Measurements from ENCODE around the gene ARID3A.
"Not testable (repeated sequence)": the region's sequence is repeated elsewhere in the genome, so short reads cannot be mapped to it uniquely, and the experiment has no call there.

Gene ARID3A, protein sequence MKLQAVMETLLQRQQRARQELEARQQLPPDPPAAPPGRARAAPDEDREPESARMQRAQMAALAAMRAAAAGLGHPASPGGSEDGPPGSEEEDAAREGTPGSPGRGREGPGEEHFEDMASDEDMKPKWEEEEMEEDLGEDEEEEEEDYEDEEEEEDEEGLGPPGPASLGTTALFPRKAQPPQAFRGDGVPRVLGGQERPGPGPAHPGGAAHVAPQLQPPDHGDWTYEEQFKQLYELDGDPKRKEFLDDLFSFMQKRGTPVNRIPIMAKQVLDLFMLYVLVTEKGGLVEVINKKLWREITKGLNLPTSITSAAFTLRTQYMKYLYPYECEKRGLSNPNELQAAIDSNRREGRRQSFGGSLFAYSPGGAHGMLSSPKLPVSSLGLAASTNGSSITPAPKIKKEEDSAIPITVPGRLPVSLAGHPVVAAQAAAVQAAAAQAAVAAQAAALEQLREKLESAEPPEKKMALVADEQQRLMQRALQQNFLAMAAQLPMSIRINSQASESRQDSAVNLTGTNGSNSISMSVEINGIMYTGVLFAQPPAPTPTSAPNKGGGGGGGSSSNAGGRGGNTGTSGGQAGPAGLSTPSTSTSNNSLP

GRCh38 chr19:925526-926322 lies at the start of gene ARID3A:
ARID3A (plus strand) TSS chr19:926035; CDS start chr19:929529, 3,494 bp downstream.
- DNase-seq (ENCODE audit: low read depth in 3 of 3): peak in 2 of 3 experiments; percentile 58 to 74

DNA sequence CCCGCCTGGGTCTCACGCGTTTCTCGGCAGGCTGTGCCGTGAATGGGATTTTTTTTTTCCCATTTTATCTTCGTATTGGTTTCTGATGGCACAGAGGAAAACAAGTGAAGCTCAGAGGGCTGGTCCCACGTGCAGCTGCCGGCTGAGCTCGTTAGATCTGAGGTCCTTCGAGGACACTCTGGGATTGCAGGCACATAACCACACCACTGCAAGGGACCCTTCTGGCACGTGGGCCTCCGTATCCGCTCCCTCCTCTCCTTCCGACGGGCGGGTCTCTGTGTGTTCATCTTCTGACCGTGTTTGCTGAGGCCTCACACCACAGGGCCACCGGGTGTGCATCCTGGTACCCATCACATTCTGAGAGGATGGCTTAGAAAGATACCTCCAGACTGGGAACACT lies 49.7 kb upstream of the ARID3A start:
- DNase-seq (ENCODE audit: low read depth in 3 of 3): no peak

GRCh38 chr19:876780-877314 lies 49.0 kb upstream of the ARID3A start:
- no peak for DNase-seq (ENCODE audit: low read depth in 3 of 3)

DNA sequence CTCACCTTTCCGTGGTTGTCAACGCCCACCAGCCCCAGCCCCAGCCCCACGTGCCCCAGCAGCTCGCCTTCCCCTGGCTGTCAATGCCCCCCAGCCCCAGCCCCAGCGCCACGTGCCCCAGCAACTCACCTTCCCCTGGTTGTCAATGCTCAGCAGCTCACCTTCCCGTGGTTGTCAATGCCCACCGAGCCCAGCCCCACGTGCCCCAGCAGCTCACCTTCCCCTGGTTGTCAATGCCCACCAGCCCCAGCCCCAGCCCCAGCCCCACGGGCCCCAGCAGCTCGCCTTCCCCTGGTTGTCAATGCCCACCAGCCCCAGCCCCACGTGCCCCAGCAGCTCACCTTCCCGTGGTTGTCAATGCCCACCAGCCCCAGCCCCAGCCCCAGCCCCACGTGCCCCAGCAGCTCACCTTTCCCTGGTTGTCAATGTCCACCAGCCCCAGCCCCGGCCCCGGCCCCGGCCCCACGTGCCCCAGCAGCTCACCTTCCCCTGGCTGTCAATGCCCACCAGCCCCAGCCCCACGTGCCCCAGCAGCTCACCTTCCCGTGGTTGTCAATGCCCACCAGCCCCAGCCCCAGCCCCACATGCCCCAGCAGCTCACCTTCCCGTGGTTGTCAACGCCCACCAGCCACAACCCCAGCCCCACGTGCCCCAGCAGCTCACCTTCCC lies 47.7 kb upstream of the ARID3A start:
- DNase-seq (ENCODE audit: low read depth in 3 of 3): not testable (repeated sequence)

DNA sequence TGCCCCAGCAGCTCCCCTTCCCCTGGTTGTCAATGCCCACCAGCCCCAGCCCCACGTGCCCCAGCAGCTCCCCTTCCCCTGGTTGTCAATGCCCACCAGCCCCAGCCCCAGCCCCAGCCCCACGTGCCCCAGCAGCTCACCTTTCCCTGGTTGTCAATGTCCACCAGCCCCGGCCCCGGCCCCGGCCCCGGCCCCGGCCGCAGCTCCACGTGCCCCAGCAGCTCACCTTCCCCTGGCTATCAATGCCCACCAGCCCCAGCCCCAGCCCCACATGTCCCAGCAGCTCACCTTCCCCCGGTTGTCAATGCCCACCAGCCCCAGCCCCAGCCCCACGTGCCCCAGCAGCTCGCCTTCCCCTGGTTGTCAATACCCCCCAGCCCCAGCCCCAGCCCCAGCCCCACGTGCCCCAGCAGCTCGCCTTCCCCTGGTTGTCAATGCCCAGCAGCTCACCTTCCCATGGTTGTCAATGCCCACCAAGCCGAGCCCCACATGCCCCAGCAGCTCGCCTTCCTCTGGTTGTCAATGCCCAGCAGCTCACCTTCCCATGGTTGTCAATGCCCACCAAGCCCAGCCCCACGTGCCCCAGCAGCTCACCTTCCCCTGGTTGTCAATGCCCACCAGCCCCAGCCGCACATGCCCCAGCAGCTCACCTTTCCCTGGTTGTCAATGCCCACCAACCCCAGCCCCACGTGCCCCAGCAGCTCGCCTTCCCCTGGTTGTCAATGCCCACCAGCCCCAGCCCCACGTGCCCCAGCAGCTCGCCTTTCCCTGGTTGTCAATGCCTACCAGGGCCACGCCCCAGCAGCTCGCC lies 46.9 kb upstream of the ARID3A start:
- not testable (repeated sequence) for DNase-seq (ENCODE audit: low read depth in 3 of 3)

DNA sequence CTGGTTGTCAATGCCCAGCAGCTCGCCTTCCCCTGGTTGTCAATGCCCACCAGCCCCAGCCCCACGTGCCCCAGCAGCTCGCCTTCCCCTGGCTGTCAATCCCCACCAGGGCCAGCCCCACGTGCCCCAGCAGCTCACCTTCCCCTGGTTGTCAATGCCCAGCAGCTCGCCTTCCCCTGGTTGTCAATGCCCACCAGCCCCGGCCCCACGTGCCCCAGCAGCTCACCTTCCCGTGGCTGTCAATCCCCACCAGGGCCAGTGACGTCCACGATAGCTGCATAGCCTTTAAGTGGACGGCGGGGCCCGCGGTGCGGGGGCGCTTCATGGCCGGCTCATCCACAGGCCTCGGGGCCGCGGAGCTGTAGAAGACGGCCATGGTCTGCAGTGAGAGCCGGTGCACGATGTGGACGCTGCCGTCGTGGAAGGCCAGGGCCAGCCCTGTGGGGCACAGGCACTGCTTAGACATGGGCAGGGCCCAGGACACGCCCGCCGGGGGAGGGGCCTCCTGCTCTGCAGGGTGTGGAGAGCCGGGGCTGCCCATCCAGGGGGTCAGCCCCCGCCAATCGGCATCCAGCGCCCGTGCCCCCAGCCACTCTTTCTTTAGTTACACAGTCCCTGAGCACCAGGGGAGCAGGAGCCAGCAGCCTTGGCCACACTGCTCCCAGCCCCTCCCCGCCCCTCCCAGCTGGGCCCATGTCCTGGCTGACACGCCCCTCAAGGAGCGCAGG lies 46.0 kb upstream of the ARID3A start:
- no peak for DNase-seq (ENCODE audit: low read depth in 3 of 3)

DNA sequence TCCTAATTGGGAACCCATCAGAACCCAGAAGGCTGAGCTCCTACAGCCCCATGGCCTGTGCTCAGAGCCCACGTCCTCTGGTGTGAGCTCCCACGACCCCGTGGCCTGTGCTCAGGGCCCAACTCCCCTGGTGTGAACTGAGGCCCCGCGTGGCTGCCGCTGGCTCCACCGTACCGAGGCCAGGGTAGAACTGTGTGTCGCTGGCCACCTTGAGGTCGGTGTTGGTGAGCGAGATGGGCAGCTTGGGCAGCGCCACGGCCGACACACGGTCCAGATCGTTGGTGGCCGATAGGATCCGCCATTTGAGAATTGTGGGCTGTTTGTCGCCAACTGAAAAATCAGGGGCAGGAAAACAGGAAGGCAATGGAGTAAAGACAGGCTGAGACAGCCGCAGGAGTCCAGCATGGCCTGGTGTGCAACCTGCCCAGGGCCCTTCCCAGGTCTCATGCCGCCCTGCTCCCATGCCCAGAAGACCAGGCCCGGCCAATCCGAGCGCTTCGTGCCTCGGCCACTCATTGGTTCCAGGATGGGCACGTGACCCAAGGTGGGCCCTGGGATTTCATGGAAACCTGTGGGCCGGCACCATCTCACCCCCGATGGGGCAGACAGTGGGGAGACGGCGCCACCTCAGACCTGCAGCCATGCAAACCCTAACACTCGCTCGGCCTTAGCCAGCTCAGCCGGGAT lies 44.3 kb upstream of the ARID3A start:
- DNase-seq (ENCODE audit: low read depth in 3 of 3): no peak

DNA sequence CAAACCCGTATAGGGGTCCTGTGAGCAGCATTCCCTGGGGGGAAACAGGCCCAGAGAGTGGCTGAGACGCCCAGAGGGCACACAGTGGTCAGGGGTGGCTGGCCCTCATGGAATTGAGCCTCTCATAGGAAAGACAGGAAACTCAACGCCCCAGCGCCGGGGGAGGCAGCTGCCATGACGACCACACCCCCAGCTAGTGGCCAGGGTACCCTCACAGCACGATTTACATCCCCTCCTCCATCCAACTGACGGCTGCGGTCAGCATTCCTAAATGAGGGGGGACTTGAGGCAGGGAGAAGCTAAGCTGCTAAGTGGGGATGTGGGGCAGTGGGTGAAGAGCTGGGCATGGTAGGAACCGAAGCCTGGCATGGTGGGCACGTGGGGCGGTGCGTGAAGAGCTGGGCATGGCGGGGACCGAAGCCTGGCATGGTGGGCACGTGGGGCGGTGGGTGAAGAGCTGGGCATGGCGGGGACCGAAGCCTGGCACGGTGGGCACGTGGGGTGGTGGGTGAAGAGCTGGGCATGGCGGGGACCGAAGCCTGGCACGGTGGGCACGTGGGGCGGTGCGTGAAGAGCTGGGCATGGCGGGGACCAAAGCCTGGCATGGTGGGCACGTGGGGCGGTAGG lies 42.9 kb upstream of the ARID3A start:
- DNase-seq (ENCODE audit: low read depth in 3 of 3): no peak

- DNase-seq (ENCODE audit: low read depth in 3 of 3): no peak
These were observed 42.1 kb upstream of the ARID3A start for GRCh38 chr19:883661-884211.

- DNase-seq (ENCODE audit: low read depth in 3 of 3): no peak
These were observed 41.2 kb upstream of the ARID3A start for GRCh38 chr19:884420-885211.

- no peak for DNase-seq (ENCODE audit: low read depth in 3 of 3)
These were observed 40.2 kb upstream of the ARID3A start for GRCh38 chr19:885536-886224.

DNA sequence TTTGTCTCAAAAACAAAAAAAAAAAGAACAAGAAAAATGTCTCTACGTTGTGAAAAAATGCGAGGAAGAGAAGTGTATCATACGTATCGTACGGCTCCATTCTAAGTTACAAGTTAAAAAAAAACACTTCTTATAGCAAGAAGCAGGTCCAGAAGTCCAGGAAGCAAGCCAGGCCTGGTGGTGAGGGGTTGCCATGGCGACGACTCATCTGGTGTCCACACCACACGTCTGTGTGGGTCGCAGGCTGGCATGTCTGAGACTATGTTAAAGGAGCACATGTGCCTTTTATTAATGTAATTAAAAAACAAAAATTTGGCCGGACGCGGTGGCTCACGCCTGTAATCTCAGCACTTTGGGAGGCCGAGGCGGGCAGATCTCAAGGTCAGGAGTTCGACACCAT lies 38.8 kb upstream of the ARID3A start:
- no peak for DNase-seq (ENCODE audit: low read depth in 3 of 3)

DNA sequence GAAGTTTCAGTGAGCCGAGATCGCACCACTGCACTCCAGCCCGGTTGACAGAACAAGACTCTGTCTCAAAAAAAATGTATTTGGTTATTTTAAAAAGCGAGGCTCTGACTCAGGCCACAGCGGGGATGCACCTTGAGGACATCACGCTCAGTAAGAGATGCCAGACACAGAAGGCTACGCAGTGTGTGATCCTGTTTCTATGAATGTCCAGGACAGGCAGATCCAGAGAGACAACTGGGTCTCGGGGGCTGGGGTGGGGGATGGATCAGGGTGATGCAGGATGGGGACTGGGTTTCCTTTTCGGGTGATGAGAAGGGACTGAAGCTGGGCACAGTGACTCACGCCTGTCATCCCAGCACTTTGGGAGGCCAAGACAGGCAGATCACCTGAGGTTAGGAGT lies 38.2 kb upstream of the ARID3A start:
- no peak for DNase-seq (ENCODE audit: low read depth in 3 of 3)

- peak in 1 of 3 experiments; percentile 43 for DNase-seq (ENCODE audit: low read depth in 3 of 3)
These were observed 37.1 kb upstream of the ARID3A start for GRCh38 chr19:888581-889385.

- no peak for DNase-seq (ENCODE audit: low read depth in 3 of 3)
These were observed 36.1 kb upstream of the ARID3A start for GRCh38 chr19:889662-890295.

DNA sequence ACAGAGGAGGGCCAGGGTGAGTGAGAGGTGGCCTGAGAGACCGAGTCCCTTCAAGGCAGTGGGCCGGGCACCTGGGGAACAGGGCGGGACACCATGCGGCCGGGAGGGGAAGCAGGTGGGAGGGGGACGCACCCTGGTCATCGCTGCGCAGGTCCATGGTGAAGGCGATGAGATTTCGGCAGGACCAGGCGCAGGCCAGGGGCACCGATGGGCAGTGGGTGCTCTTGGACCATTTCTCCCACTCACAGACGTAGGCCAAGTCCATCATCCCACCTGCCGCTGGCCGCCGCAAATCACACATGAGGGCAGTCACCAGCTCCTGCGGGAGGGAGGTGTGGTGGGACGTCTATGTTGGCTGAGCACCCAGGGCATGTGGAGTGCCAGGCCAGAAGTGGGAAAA lies 35.0 kb upstream of the ARID3A start:
- no peak for DNase-seq (ENCODE audit: low read depth in 3 of 3)

Data from stimulated activated CD4-positive, alpha-beta T cell treated with anti-CD3 and anti-CD28 coated beads, TNF-alpha, amount 100 ng/mL, for 24 hours (primary cell).